GM19043 (cell line): ENCODE data around the gene NFYA.

Experiments used
- ATAC-seq: cut with Tn5 transposase; IDR thresholded peaks from one replicate; pipeline ENCODE4 v1.9.1; 2021; ENCODE audit warnings: low read depth; ENCODE audit not compliant: unreplicated experiment

The NFYA gene

DNA sequence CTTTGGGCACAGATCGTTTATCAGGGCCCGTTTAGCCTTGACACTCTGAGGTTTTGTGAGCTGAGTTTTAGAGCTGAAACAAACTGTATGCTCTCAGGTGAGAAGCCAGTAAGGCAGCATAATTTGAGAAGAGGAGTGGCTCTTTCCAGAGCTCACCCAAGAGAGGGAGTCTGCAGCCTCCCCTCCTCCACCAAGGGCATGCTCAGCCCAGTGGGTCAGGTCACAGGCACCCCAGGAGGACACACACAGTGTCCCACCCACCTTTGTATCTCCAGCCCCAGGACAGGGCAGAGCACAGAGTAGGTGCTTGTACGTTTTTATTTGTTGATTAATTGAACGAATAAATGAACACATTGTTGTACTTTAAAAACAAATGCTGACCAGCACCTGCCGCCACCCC lies 27.1 kb upstream of the NFYA start:
- ATAC-seq = no peak

DNA sequence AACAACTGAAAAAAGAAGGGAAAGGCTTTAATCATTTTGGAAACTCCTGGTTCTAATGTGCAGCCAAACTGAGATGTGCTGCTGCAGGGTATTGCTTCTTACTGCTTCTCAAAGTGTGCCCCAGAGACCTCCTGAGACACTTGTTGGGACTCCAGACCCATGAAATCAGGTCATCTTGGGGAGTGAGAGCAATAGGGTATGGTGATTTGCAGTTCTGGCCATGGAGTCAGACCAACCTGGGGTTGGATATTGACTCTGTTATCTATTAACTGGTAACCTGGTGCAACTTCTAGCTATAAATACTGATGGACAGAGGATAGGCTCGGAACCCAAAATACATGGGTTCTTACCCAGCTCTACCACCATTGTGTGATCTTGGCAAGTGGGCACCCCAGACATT lies 26.7 kb upstream of the NFYA start:
- ATAC-seq = no peak

DNA sequence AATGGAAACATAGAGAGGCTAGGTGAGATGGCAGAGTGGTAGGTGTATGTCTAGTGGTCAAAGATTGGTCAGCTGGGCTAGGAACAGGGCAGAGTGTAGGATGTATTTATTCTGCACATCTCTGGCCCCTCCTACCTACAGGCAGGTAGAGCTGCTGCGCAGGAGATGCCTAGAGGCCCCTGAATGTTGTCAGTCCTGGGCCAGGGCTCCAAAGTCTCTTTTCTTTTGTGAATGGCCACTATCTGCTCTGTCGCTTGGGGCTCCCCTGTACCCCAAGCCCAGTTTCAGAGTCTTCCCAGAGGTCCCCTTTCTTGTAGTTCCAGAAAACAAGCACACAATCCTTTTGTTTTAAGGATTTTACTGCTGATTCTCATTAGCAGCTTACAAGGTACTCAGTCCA lies 25.5 kb upstream of the NFYA start:
- ATAC-seq = no peak

DNA sequence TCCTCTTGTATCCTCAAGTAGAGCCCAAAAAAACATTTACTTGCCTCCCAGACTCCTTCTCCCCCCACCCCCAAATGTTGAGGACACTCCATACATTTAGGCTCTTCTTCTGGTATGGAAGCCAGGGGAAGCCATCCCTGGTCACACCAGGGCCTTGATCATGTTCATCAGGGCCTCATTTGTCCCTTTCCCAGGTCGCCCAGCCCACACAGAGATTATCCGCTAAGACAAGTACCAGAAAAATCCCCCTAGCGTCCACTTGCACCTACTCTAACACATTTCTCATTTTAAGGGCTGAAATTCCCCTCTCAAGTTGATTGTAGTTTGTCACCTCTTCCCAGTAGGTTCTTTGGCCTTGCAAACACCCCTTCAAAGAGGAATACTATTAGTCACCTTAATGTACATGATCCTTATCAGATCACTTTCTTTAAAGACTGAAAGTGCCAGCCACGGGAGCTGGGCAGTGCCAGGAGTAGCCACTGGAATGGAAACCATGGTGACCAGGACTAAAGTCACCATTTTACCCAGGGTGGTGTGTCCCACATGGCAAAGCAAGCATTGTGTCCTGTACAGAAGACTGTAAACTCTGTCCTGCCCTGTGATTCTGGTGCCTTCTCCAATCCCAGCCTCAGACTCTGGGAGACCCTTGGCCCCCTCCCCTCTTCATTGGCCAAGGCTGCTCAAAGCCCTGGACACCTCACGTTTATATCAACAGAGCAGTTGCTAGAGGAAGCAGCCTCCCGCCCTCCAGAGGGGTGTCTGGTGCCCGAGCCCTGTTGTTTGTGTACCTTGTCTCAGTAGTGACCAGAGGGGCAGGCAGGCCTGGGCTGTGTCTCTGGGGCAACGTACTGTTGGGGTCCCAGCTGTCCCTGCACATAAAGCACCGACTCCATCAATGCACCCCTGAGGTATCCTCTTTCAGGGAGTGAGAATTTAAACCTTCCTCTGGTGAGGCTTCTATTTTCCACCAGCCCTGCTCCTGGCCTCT lies 24.7 kb upstream of the NFYA start:
- no peak for ATAC-seq

DNA sequence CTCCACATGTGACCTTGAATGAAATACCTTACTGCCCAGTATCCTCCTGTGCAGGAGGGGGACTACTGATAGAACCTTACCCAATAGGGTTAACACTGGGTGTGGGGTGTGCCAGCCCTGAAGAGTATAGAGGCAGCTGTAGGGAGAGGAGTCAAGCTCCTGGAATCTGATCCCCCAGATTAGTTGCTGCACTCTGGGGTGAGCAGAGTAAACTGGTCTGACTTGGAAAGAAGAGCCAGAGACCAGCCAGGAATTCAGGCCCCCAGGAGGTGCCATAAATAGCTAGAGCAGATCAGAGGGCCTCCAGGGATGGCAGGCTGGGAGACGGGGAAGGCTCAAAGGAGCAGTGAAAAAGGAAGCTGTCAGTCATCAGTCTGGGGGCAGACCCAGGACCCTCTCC lies 23.3 kb upstream of the NFYA start:
- ATAC-seq = no peak

DNA sequence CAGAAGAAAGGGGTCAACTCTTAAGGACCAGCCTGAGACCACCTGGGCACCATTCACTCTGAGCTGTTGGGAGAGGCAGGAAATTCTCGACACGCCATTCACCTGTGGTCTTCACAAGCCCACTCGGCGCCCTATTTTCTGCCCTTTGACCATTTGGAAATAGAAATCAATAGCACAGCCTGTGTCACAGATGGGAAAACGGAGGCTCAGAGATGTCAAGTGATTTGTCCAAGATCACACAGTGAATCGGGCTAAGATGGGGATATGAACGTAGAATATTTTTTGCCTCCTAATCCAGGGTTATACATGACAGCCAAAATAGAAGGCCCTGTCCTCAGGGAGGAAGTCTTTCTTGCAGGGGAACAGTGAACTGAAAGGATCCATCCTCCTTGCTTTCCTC lies 22.8 kb upstream of the NFYA start:
- no peak for ATAC-seq

DNA sequence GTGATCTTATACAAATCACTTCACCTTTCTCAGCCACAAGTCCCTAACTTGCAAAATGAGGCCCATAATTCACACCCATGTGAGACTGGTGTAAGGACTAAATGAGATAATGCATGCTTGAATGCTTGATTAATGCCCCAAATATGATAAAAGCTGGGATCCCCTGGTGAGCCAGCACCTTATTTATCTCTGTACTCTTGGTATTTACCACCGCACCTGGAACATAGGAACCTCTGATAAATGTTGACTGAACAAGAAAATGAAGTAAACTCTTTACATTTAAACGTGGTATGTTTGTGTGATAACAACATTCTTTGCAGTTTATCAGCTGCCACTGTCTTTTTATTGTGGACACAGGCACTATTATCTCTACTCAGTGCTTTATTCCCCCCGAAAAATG lies 22.2 kb upstream of the NFYA start:
- ATAC-seq = no peak

DNA sequence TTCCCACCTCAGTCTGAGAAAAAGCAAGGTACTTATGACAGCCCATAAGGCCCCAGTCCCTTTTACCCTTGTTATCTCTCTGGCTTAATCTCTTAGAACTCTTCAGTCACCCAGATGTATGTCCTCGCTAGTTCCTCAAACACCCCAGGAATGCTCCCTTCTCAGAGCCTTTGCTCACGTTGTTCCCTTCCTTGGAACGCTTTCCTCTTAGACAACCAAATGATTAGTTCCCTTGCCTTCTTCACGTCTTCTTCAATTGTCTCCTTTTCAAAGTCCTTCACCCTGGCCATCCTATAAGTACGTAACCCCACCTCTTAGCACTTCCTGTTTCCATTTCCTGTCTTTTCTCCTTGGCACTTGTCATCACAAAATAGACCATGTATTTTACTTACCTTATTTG lies 20.9 kb upstream of the NFYA start:
- no peak for ATAC-seq

DNA sequence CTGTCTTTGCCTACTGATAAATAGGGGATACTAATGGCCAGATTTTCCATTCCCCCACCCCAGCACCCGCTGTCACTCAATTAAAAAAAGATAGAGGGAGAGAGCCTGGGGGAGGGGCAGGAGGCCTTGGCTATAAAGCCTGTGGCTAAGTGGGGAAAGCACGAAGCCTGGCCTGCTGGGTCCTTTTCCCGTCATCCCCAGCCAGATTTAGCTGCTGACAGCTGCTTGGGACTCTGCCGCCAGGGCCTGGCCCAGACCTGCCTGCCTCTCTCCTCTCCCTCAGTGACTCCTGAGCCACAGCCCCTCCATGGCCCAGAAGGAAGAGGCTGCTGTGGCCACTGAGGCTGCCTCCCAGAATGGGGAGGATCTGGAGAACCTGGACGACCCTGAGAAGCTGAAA lies 19.7 kb upstream of the NFYA start, which contains the start of gene APOBEC2:
TSS of gene APOBEC2 (plus strand) at position 162 of the 400 bp plus-strand sequence. CDS start at position 308, 146 bp downstream.
- ATAC-seq = no peak

DNA sequence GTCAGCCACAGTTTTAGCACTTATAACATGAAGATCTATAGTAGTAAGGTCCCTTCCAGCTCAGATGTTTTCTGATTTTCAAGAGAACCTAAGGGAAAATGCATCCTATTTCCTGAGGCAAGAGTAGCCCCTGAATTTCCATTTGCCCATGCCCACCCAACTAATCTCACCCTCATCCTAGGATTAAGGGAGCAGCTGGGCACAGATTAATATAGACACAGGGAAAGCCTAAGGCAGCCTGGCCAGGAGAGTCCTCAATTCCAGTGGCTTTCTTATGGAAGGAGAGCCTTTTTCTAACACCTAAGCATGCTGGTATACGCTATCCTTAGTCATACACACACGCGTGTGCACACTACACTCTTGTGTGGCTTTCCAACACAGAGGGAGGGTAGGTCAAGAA lies 18.3 kb upstream of the NFYA start:
- ATAC-seq = no peak

DNA sequence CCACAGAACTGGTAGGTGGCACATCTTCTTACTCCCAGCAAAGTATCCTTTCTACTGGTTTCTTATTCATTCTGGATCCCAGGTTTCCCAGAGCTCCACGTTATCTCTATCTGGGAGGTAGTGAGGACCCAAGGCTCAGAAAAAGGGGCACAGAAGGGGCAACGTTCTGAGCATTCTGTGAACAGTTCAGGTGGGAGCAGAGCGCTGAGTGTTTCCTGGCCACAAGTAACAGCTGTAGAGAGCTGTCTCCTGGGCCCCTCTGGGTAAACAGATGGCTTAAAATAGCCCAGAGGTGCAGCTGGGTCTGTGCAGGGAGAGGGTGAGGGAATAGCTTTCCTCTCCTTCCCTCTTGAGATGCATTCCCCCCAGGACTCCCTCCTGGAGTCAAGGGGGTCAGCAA lies 17.6 kb upstream of the NFYA start:
- no peak for ATAC-seq

DNA sequence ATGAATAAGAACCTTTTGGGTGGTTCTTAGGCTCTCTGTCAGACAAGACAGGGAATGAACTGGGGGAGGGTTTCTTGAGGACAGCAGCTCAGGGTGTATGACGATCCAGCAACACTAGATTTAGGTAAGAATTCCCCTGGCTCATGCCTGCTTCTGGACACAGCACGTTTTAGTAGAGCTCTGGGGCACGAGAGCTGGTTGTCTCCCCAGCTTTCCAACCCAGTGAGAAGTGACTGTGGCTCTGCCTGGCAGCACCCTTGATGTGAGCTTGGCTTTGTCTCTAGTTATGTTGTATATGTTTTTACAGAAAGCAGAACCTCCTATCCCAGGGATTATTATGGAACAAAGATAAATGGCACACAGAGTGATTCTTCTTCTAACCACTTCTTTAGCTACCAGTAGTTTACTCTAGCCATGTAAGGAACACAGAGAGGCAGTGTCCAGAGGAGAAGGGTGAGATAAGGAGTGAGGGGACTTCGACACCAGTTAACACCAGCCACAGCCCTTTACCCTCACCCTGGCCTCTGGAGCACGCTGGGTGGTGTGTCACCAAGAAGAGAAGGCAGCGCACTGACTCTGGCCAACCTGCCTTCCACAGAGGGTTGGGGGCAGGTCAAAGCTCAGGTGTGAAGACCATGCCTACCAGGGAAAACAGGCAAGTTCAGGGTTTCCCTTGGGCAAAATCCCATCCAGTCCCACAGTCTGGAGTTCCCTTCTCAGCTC lies 15.8 kb upstream of the NFYA start:
- no peak for ATAC-seq

DNA sequence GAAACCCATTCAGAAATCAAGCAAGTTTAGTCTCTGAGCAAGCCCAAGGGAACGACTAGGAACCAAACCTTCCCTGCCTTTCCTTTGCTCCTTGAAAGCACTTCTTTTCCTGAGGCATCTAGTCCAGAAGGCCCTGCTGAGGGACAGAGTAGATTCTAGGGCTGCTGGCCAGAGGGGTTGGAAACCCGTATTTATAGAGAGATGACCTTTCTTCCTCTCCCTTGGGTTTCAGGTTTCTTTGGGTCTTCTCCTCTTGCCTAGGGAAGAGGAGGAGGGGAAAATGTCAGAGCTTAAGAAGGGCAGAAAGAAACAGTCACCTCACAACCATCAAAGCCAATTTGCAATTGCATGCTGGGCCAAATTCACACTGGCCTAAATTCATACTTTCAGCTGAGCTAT lies 14.0 kb upstream of the NFYA start:
- no peak for ATAC-seq

DNA sequence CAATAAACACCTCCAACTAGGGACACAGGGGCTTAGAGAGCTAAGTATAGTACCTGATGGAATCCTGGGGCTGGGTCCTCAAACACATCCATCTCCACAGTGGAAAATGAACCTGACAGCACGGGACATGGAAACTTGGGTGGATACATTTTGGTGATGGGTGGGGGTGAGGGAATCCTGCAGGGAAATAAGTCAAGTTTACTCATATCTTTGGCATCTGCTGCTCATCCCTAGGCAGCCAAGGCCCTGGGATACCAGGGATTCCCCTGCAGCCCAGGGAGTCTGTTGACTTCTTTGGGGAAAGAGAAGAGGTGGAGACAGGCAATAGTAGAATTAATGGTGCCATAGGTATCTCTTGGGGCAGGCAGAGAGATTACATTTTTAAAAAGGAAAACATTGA lies 13.2 kb upstream of the NFYA start:
- ATAC-seq = no peak

DNA sequence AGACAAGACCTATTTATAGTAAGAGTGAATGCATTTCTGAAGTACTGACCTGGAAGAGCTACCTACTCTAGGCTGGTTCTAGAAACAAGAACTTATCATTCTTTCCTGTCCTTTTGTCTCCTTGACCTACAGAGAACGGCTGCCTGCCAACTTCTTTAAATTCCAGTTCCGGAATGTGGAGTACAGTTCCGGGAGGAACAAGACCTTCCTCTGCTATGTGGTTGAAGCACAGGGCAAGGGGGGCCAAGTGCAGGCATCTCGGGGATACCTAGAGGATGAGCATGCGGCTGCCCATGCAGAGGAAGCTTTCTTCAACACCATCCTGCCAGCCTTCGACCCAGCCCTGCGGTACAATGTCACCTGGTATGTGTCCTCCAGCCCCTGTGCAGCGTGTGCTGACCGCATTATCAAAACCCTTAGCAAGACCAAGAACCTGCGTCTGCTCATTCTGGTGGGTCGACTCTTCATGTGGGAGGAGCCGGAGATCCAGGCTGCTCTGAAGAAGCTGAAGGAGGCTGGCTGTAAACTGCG lies 11.5 kb upstream of the NFYA start:
- ATAC-seq = no peak

DNA sequence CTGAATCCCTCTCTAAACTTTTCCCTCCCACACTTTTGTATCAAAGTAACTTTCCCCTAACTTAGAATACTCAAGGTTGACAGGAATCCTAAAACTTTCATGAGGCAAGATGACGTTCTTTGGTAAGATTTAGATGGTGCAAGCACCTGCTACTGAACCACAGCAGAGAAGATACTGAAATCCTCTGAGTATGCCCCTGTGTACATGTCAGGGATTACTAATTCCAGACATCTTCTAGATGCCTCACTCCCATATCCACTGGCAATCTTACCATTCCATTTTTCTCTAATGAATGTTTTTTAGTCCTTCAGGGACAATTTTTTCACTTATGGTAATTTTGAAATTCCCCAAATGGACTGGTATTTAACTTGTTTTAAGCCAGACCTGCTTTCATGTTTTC lies 10.7 kb upstream of the NFYA start:
- no peak for ATAC-seq

DNA sequence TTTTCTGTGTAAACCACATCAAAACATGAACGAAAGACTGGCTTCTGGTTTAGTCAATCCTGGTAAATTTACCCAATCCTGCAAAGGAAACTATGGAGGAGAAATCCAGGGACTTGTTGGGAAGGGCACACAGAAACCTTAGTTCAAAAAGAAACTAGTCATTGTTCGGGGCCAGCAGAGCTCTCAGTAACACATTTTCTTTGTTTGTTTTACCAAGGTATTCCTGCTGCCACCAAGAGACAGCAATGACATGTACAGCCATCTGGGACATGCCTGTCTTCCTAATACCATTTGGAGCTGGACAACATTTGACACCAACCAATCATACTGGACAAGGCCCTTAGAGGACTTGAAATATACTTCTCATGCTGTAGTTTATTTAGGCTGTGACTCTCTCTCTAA lies 8.9 kb upstream of the NFYA start:
- no peak for ATAC-seq

DNA sequence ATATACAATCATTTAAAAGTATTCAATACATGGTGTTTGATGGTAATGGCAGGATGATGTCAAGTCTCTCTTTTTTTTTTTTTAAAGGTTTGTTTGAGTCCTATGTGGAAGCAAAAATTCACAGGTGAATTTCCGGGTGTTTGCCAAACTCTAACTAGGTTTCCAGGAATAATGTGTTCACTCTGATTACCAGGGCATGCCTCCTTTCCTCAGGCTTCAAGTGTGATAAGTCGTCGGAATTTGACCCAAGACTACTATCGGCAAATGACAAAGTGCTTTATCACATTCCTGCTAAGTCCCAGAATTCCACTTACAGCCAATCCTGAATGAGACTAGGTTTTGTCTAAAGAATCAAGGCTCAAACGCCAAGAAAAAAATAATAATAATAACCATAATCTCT lies 7.9 kb upstream of the NFYA start:
- ATAC-seq = no peak

DNA sequence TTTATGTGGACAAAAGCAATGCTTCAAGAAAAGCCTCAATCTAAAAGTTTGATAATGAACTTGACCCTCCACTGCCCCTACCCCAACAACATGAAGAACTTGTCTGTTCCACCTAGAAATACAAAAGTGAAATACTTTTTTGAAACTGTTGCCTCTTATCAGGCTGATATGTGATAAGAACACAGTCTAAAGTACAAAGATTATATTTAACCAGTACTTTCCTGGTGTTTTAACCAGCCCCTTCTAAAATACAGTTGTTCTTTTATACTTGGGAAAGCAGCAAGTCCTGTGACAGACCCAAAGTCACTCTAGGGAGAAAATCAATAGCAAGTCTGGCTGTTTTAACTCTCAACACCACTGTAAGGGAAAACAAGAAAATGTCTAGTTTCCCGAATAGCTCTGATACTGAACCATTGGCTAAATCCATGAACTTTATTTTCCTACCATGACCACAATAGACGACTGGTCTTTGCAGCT lies 7.2 kb upstream of the NFYA start:
- ATAC-seq = no peak

DNA sequence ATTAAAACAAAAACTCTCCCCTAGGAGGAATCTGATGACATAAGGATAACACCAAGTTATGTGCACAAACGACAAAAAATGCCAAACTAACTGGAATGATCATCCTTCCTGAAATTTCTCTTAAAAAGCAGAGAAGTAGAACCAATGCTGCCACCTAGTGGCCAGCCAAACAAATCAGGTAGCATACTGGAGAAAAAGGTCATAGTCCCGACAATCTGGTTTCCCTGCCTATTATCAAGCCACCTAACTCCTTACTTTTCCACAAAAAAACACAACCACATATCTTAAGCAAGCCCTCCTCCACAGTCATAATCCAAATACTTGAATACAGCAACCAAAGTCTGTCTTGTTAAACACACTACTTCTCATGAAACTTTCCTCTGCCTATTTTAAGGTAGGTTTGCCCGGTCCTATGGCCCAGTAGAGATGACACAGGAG lies 5.9 kb upstream of the NFYA start:
- no peak for ATAC-seq

DNA sequence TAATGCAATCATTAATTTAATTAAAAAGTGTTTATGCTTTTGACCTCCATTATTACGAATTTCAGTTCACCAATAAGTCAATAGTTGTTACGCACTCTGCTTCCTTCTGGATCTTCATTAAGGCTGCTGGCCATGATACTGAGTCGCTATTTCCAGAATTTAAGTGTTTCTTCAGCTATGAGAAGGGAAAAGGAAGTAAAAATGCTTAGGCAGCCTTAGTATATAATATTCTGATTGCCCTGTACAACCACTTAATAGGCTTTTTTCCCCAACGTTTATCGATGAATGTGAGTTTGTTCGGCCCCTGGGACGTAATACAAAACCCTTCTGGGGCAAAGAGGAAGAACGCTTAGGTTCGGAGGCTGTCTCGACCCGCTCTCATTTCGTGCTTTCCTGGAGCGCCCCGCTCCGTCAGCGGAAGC lies 1.3 kb upstream of the NFYA start:
- no peak for ATAC-seq
